Superior temporal gyrus (tissue), 1 donor: ENCODE measurements around the gene CD6.

Source experiments
- DNase-seq: peaks from one replicate; pipeline ENCODE4 v3.0.0-alpha.2; 2016; ENCODE audit errors: extremely low spot score

CD6 gene

DNA sequence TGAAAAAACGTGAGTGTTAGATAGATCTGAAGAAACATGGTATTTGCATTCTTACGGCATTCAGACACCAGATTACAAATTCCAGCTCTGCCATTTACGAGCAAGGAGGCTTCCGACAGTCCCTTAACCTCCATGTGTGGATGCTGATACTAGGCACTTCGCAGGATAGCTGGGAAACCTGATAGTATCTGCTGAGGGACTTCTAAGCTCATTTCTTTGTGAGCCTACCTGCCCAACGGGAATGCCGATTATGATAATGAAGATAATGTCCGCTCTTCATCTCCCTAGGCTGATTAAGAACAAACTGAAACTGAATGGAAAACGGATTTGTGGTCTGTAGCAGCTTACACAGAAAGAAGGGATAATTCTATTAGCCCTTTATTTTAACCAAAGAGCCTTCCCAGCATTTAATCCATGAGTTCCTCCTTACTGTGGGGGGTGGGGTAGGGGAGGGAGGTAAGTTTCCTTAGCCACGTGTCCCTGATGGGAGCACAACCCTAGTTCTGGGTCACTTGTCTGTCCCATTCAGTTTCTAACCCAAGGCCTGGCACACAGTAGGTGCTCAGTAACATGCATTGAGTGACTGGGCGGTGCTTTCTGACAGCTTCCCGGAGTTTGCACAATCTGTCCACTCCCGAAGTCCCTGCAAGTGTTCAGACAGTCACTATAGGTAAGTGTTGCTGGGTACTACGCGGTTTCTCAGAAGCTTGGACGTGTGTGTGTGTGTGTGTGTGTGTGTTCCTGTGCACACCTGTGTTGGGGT is 39.2 kb downstream of the CD6 start:
- no peak for DNase-seq

DNA sequence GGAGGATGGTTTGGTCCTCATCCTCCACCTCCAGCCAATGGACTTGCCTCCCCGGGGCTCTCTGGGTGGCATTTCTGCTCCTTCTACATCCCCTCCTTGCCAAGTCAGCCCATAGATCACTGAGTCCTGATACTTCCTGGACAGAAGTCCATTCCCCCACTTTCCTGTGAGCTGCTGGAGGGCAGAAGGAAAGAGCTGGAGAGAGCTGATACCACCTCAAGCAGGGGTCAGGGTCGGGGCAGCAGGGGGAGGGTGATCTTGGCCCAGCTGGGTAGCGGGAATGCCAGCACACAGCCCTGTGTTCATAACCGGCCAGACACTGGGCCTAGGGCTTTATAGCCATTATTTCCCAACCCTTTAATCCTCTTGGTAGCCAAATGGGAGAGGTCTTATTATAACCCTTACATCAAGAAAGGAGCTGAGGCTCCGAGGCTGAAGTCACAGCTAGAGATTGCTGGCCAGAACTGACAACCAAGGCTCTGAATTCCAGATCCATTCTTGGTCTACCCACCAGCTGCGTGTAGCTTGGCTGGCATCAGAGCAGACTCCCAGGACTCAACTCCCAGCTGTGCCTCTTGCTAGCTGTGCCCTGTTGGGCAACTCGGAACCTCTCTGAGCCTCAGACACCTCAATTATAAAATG is 39.9 kb downstream of the CD6 start:
- no peak for DNase-seq

DNA sequence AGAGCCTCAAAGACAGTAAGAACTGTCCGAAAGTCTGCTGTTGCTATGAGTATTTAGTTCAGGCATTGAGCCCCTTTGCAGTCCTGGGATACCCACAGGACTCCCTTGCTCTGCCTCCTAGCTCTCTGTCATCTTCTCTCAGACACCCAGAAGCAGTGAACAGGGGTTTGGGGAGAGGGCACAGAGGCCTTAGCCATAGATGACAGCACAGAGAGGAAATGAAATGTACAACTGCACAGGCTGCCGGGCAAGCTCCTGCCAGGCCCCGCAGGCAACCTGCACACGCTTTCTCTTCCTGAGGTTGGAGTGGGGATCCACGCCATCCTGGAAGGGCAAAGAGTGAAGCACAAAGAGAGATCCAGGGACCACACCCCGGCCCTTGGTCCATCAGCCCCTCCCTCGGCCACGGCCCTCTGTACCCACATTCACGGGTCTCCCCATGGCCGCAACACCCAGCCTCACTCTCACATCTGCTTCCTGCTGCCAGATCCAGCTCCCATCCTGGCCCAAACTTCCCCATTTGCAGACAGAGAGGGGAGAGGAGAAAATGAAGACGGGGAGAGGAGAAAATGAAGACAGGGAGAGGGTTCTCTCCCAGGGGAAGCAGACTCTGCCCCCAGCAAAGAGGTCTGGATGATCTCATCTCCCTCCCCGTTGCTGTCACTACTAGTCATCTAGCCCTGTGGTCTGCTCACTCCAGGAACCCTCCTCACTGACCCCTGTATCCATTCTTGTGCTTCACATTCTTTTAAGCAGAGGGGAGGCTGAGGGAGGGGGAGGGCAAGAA is 40.7 kb downstream of the CD6 start:
- no peak for DNase-seq

DNA sequence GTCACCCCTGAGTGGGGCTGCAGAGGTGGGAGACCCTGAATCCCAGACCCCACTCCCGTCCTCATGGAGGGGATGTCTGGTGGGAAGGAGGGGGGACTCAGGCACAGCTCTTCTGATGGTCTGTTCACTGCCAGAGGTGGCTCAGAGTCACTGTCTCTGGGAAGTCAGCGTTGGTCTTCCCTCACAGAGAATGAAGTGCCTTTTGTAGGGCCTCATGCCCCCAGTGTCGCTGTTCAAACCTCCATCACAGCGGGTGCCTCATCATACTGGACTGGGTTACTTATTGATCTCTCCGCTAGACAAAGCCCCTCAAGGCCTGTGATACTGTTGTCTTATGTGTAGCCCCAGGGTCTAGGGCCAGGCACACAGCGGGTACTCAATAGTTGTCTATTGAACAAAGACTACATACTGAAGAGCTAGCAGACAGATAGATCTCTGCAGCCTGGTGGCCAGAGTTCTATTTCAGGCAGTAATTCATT is 41.3 kb downstream of the CD6 start:
- DNase-seq = no peak

DNA sequence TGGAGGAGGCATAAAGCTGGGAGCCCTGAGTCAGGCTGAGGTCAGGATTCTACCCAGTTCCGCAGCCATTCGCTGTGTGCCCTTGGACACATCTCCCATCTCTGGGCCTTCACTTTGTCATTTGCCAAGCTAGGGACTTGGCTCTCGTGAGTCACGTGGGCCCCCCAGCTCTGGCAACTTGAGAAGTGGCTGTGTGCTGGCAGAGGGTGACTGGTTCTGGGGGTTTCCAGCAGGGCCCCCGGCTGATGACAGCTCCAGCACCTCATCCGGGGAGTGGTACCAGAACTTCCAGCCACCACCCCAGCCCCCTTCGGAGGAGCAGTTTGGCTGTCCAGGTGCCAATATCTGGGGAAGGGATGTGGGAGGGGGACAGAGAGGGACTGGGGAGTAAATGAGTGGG is 46.6 kb downstream of the CD6 start:
- DNase-seq = no peak

DNA sequence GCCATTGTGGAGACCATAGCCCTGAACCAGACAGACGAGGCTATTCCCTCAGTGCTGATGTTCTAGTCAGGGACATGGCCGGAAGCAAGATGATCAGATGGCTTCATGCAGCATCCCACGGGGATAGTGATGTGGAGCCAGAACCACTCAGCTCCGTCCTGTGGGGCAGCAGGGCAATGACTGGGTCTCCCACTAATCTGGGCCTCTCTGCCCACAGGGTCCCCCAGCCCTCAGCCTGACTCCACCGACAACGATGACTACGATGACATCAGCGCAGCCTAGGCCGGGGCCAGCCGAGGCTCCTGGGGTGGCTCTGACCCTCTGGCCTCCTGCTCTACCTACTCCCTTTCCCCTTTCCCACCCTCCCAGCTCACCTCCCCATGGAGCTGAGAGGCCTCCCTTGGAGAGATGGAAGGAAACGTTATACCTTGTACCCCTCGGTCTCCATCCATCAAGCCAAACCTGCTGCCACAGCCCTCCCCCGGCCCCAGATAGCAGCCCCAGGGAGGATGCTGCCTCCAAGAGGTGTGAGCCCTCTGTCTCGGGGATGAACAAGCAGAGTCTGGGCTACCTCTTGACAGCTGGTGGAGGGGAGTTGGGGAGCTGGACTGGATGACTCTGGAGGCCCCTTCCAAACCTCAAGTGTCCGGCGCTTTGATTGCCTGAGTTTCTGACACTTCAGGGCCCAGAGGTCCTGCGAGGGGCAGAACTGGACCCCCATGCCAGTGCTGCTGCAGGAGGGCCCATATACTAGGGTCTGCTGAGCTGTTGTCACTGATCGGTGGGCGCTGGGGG is 47.8 kb downstream of the CD6 start:
- DNase-seq = no peak

DNA sequence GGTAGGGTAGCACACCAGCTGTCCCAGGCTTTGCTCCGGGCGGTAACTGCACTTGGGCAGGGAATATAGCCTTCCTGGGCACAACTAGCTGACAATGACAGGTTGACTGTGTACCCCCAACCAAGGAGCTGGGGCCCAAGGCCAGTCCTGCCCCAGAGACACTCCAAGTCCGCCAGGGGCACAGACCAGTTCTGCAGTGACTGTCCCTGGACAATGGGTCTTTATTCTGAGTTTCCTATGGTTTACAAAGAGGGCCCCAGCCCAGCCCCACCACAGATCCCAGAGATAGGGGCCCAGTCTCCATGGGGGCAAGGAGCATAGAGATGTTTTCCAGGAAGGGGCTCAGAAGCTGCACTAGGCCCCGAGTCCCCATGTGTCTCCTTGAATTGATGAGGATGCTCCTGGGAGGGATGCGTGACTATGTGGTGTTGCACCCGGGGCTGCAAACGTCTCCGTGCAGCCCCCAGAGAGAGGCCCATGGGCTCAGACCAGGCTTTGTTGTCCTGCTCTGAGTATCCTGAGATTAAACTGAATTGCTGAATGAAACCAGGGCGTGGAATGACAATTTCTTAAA is 48.4 kb downstream of the CD6 start:
- no peak for DNase-seq

DNA sequence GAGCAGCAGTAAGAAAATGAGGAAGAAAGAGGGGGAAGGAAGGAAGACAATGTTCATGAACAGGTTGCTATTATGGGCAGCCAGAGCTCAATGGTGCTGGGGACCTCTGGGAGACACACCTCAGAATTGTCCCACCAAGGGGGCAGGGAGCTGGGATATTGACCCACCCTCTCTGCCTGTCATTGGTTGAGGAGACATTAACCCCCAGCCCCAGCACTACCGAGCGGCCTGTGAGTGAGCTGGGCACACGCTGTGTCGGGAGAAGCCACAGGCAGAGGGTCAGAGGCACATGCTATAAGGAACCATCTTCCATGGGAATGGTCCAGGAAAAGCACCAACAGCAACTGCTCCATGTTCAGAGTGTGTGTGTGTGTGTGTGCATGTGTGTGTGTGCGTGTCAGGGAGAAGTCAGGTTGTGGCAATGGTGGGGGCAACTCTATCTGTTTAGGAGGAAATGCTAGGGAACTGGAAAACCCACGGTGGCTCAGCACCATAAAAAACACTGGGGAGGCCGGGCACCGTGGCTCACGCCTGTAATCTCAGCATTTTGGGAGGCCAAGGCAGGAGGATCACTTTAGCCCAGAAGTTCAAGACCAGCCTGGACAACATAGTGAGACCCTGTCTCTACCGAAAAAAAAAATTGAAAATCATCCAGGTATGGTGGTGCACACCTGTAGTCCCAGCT is 49.2 kb downstream of the CD6 start:
- DNase-seq = no peak

DNA sequence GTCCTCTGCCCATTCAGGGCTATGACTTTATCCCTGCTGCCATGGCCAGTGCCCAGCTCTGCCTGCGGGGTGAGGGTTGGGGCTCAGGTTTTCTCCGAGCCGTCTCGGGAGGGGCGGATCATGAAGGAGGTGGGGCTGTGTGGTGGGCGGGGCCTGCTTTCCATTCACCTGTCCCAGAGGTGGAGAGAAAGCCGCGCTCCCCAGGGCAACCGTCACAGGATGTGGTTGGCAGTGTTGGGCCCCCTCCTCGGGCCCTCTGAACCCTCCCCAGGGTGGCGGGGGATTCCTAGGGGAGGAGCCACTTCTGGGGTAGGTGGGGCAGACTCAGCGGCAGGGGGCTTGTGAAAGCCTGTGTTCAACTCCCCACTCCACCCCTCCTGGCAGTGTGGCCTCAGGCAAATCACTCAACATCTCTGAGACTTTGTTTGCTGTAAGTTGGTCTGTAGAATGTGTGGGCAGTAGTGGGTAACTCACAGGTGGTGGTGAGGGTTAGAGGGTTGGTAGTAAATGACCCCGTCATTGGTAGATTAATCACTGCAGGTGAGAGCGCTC is 50.3 kb downstream of the CD6 start:
- no peak for DNase-seq

DNA sequence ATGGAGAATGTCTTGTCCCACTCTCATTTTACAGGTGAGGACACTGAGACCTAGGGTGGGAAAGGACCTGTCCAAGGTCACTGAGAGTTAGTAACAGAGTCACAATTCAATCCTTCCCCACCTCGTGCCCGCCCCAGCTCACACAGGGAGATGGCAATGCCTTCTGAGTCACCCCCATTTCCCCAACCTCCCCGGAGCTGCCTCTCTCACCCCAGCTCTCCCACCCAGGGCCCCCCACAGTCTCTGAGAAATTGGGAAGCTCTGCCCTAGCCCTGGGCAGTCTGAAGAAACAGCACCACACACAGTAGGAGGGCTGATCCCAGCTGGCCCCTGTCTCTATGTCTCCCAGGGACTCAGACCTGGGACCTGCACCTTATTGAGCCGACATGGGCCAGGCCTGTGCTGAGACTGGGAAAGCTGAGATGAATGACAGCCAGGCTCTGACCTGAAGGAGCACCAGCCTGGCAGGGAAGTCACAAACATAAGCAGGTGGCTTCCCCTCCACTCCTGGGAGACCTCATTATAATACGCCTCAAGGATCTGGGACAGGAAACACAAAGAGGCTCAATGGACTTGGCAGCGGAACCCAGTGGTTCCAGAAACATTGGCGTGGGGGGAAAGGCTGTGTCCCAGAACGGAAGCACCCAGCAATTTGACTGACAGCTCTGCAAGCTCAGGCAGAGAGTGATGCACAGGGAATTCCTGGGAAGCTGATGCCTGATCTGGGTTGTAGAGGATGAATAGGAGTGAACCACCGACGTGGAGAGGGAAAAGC is 51.0 kb downstream of the CD6 start:
- DNase-seq = no peak

DNA sequence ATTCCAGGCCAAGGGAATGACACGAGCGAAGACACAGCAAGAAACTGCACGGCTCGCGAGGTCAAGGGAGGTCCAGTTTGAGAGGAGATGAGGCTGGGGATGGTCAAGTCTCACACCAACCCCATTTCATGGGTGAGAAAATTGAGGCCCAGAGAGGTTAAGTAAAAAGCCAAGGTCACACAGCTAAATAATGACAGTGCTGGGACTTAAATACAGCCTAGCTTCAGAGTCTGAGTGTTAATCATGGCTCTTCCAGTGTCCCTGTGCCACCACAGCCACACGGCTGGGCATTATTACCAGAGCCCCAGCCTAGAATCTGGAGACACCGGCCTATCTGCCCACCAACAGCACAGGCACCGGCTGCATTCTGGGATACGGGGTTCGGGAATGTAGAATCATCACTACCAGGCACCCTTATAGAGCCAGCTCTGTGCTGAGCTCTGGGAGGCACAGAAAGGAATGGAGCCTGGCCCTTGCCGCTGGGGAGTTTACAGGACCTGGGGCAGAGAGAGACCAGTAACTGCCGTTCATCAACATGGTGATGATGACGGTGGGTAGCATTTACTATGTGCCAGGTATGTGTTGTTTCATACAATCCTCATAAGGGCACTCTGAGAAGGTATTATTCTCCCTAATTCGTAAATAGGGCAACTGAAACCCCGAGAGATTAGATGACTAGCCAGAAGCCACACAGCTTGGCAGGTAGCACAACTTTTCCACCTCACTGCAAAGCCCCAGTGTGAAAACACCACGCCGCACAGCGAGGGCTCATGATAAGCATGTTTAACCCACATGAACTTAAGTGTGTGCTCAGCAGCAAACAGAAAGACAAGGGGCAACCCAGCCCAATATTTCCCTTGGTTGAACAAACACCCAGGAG is 51.8 kb downstream of the CD6 start:
- no peak for DNase-seq

DNA sequence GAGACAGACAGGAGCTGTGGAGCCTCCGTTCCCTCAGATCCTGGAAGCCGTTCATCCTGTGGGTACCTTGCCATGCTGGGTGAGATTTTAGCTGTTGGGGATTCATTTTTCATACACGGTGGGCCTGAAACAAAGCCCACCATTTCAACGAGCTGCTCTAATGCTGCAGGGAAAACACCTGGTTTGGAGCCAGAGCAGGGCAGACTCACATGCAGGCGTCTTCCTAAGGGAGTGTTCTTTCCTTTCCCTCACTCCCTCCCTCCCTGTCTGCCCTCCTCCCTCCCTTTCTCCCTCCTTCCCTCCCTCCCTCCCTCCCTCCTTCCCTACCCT is 52.5 kb downstream of the CD6 start:
- DNase-seq = no peak

DNA sequence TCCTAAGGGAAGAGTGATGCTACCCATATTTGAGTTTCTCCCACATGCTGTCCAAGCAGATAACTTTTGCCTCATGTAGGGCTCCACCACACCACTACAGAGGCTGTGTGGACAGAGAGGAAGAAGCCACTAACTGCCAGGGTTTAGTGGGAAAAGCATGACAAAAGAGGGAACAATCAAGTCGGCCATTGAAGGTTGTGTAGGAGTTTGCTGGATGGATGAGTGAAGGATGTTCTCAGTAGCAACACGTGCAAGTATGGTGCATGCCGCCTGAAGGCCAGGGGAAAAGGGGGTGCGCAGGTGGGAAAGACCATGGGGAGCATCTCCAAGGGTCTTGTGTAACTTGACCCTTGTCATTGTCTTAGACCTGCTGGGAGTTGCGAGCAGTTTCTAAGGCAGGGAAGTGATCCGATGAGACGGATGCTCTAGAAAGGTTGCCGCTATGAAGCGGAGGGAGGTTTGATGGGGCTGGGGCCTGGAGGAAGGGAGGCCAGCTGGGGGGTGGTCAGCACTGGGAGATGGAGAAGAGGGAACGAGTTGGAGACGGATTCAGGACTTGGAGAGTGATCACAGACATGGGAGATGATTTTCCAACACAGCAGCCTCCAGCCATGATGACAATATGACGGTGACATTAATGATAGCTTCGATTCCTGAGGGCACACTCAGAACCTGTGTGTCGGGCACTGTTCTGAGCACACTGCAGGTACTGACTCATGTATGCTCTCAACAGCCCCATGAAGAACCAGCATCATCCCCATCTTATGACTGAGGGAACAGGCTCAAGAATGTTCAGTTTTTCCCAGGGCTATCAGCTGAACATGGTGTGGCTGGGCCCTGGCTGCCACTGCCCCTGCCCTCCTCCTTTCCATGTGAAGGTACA is 53.7 kb downstream of the CD6 start:
- no peak for DNase-seq

DNA sequence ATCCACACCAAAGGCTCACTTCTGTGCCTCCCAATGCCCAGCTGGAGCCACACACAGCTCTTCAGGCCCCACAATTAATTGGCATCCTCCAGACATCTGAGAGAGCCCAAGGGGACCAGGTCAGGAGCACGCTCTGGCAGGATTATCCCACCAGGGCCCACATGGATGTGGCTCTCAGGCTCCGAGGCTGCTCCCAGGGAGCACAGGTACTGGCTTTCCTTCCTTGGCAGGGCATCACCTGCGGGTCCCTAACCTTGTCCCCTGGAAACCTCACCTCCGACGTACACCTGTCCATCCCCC is 54.3 kb downstream of the CD6 start:
- no peak for DNase-seq

DNA sequence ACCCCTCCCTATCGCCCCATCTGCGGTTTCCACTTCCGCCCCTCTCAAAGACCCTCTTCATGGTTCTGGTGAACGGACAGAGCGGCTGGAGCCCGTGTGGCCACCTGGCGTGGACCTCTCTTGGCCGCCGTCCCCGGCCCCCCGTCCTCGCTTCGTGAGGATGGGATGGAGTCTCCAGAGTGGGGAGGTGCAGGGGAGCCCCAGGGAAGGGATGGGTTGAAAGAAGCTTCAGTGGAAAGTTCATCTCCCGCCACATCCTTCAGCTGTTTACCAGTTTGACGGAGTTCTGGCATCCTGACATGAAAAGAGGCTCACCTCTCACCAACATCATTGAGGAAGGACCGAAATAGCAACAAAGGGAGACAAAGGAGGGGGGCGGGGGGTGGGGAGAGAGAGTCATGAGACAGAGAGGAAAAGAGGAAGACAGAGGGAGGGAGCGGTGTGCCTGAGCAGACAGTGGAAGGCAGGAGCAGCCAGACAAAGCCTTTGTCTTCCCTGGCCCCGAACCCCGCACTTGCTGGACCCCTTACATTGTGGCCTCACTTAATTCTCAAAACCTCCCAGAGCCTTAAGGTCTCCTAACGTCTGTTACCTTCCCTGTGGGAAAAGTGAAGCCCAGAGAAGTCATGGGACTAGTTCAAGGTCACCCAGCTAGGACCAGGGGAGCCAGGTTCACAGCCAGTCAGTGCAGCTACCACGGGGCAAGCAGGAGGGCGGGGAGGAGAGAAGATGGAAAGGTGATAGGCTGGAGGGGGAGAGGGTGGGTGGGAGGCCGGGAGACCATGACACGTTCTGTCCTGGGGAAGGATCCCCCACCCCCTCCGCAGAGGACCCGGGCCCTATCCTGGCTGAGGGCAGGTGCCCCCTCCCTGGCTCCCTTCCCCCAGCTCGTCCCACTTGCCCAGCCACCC is 54.9 kb downstream of the CD6 start:
- no peak for DNase-seq

DNA sequence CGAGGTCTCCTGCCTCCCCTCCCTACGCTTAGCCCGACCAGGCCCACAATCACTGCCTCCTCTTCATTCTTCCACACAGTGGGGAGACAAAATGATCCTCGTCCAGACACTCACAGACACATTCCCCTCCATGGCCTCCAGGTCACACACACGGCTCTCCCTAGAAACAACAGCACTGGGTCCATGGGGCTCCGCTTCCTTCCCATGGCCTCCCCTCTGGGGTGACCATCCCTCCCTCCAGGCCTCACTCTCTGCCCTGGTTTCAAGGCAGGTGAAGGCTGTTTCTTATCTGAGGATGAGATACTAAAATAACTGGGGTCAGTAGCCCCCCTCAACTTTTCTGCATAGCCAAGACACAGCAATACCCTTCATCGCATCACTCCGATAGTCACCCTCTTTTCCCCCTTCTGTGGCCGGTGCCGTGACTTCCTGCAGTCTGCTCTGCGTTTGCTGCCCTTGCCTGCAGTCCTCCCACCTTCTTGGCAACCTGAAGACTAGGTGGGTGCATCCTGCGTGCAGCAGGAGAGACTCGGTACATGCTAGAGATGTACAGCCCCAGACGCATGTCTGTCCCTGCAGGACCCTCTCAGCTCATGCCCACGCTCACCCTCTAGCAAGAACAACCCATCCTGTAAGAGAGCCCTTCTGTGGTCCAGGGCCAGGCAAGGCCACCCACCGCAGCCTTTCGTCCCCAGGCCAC is 55.8 kb downstream of the CD6 start:
- DNase-seq = no peak
